ENCODE results near the gene GTPBP3. TPM values are rescaled to one million over a fixed set of nuclear protein-coding genes. Genes with fewer than 3 reads are reported as not detected.

GTPBP3 gene
- total and polyA plus RNA-seq, 2 experiments from 2014 or later, result 25.4 to 67.8 TPM

Other genes starting within 250 kb of the GTPBP3 start
- 13.7 and 15.5 TPM in 2 replicates for gene USE1, start 122.2 kb upstream of the GTPBP3 start, total RNA-seq (2014; rRNA removed; shearing (Covaris generic))
- gene USE1, start 122.2 kb upstream of the GTPBP3 start, polyA plus RNA-seq (2016; fragmentation: Nextera tagmentation; extraction: Ambion mirVana), result 18.6 and 19.4 TPM in 2 replicates
- 9.6 and 12.7 TPM in 2 replicates for gene OCEL1, start 111.3 kb upstream of the GTPBP3 start, total RNA-seq (2014; rRNA removed; shearing (Covaris generic))
- 47.4 and 50.6 TPM in 2 replicates for gene OCEL1, start 111.3 kb upstream of the GTPBP3 start, polyA plus RNA-seq (2016; fragmentation: Nextera tagmentation; extraction: Ambion mirVana)
- gene NR2F6, start 91.6 kb upstream of the GTPBP3 start, total RNA-seq (2014; rRNA removed; shearing (Covaris generic)), result 172 and 209 TPM in 2 replicates
- gene NR2F6, start 91.6 kb upstream of the GTPBP3 start, polyA plus RNA-seq (2016; fragmentation: Nextera tagmentation; extraction: Ambion mirVana), result 64.0 and 67.4 TPM in 2 replicates
- gene USHBP1, start 72.8 kb upstream of the GTPBP3 start, total RNA-seq (2014; rRNA removed; shearing (Covaris generic)), result 5.2 and 5.6 TPM in 2 replicates
- gene USHBP1, start 72.8 kb upstream of the GTPBP3 start, polyA plus RNA-seq (2016; fragmentation: Nextera tagmentation; extraction: Ambion mirVana), result 4.0 and 4.6 TPM in 2 replicates
- gene BABAM1, start 70.1 kb upstream of the GTPBP3 start, total RNA-seq (2014; rRNA removed; shearing (Covaris generic)), result 78.1 and 87.8 TPM in 2 replicates
- 88.7 and 95.0 TPM in 2 replicates for gene BABAM1, start 70.1 kb upstream of the GTPBP3 start, polyA plus RNA-seq (2016; fragmentation: Nextera tagmentation; extraction: Ambion mirVana)
- 20.2 and 50.1 TPM in 2 replicates for gene ANKLE1, start 55.7 kb upstream of the GTPBP3 start, total RNA-seq (2014; rRNA removed; shearing (Covaris generic))
- gene ANKLE1, start 55.7 kb upstream of the GTPBP3 start, polyA plus RNA-seq (2016; fragmentation: Nextera tagmentation; extraction: Ambion mirVana), result 9.1 and 11.2 TPM in 2 replicates
- gene ABHD8, start 34.1 kb upstream of the GTPBP3 start, total RNA-seq (2014; rRNA removed; shearing (Covaris generic)), result 11.4 and 16.5 TPM in 2 replicates
- 5.0 and 5.5 TPM in 2 replicates for gene ABHD8, start 34.1 kb upstream of the GTPBP3 start, polyA plus RNA-seq (2016; fragmentation: Nextera tagmentation; extraction: Ambion mirVana)
- 59.9 and 70.6 TPM in 2 replicates for gene MRPL34, start 31.7 kb upstream of the GTPBP3 start, total RNA-seq (2014; rRNA removed; shearing (Covaris generic))
- gene MRPL34, start 31.7 kb upstream of the GTPBP3 start, polyA plus RNA-seq (2016; fragmentation: Nextera tagmentation; extraction: Ambion mirVana), result 266 and 280 TPM in 2 replicates
- 28.2 and 34.6 TPM in 2 replicates for gene DDA1, start 28.0 kb upstream of the GTPBP3 start, total RNA-seq (2014; rRNA removed; shearing (Covaris generic))
- gene DDA1, start 28.0 kb upstream of the GTPBP3 start, polyA plus RNA-seq (2016; fragmentation: Nextera tagmentation; extraction: Ambion mirVana), result 107 and 112 TPM in 2 replicates
- 14.4 and 24.9 TPM in 2 replicates for gene ANO8, start 2.7 kb upstream of the GTPBP3 start, total RNA-seq (2014; rRNA removed; shearing (Covaris generic))
- 4.3 and 4.5 TPM in 2 replicates for gene ANO8, start 2.7 kb upstream of the GTPBP3 start, polyA plus RNA-seq (2016; fragmentation: Nextera tagmentation; extraction: Ambion mirVana)
- not detected in 2 replicates for gene PLVAP, start 39.8 kb downstream of the GTPBP3 start, total RNA-seq (2014; rRNA removed; shearing (Covaris generic))
- not detected in 2 replicates for gene PLVAP, start 39.8 kb downstream of the GTPBP3 start, polyA plus RNA-seq (2016; fragmentation: Nextera tagmentation; extraction: Ambion mirVana)
- 0.49 TPM in 1 of 2 replicates, not detected in the other for gene CCDC194, start 56.6 kb downstream of the GTPBP3 start, total RNA-seq (2014; rRNA removed; shearing (Covaris generic))
- gene CCDC194, start 56.6 kb downstream of the GTPBP3 start, polyA plus RNA-seq (2016; fragmentation: Nextera tagmentation; extraction: Ambion mirVana), result 0.38 TPM in 1 of 2 replicates, not detected in the other
- 28.9 and 33.9 TPM in 2 replicates for gene BST2, start 68.1 kb downstream of the GTPBP3 start, total RNA-seq (2014; rRNA removed; shearing (Covaris generic))
- gene BST2, start 68.1 kb downstream of the GTPBP3 start, polyA plus RNA-seq (2016; fragmentation: Nextera tagmentation; extraction: Ambion mirVana), result 22.0 and 24.9 TPM in 2 replicates
- gene MVB12A, start 82.5 kb downstream of the GTPBP3 start, total RNA-seq (2014; rRNA removed; shearing (Covaris generic)), result 49.9 and 60.3 TPM in 2 replicates
- 36.6 and 43.5 TPM in 2 replicates for gene MVB12A, start 82.5 kb downstream of the GTPBP3 start, polyA plus RNA-seq (2016; fragmentation: Nextera tagmentation; extraction: Ambion mirVana)
- 0.90 and 1.8 TPM in 2 replicates for gene TMEM221, start 111.1 kb downstream of the GTPBP3 start, total RNA-seq (2014; rRNA removed; shearing (Covaris generic))
- gene TMEM221, start 111.1 kb downstream of the GTPBP3 start, polyA plus RNA-seq (2016; fragmentation: Nextera tagmentation; extraction: Ambion mirVana), result 0.40 and 1.8 TPM in 2 replicates
- not detected in 2 replicates for gene NXNL1, start 123.4 kb downstream of the GTPBP3 start, total RNA-seq (2014; rRNA removed; shearing (Covaris generic))
- gene NXNL1, start 123.4 kb downstream of the GTPBP3 start, polyA plus RNA-seq (2016; fragmentation: Nextera tagmentation; extraction: Ambion mirVana), result not detected in 2 replicates
- 9.3 and 11.6 TPM in 2 replicates for gene SLC27A1, start 133.0 kb downstream of the GTPBP3 start, total RNA-seq (2014; rRNA removed; shearing (Covaris generic))
- gene SLC27A1, start 133.0 kb downstream of the GTPBP3 start, polyA plus RNA-seq (2016; fragmentation: Nextera tagmentation; extraction: Ambion mirVana), result 2.1 and 3.5 TPM in 2 replicates
- gene PGLS, start 174.1 kb downstream of the GTPBP3 start, total RNA-seq (2014; rRNA removed; shearing (Covaris generic)), result 55.4 and 63.5 TPM in 2 replicates
- 56.9 and 62.2 TPM in 2 replicates for gene PGLS, start 174.1 kb downstream of the GTPBP3 start, polyA plus RNA-seq (2016; fragmentation: Nextera tagmentation; extraction: Ambion mirVana)
- 52.0 and 63.4 TPM in 2 replicates for gene COLGALT1, start 218.1 kb downstream of the GTPBP3 start, total RNA-seq (2014; rRNA removed; shearing (Covaris generic))
- gene COLGALT1, start 218.1 kb downstream of the GTPBP3 start, polyA plus RNA-seq (2016; fragmentation: Nextera tagmentation; extraction: Ambion mirVana), result 16.1 and 18.2 TPM in 2 replicates